Measurements from ENCODE around the gene USP24.

- no peak for TF ChIP-seq CTCF (conservative IDR thresholded peaks at IDR 0.05; ENCODE audit: low read depth, low read length)
- TF ChIP-seq EZH2 (IDR thresholded peaks at IDR 0.05; ENCODE audit: borderline replicate concordance, low read depth, low read length, poor library complexity, severe bottlenecking): no peak
These were observed 26.3 kb downstream of the USP24 start for GRCh38 chr1:55188909-55189308.
